Mucosa of descending colon (tissue), 3 donors: ENCODE measurements around the gene PGS1. TPM values are rescaled to one million over a fixed set of nuclear protein-coding genes. Genes with fewer than 3 reads are reported as not detected.

Source experiments
- ATAC-seq: fragments of 200-7000 bp; cut with Tn5 transposase; one replicate; pipeline ENCODE4 v1.9.1; 2020; ENCODE audit warnings: mild to moderate bottlenecking, moderate library complexity
- DNase-seq, 3 donors: peaks; one replicate each; pipeline ENCODE4 v3.0.0-alpha.2; 2020
- H3K36me3 ChIP-seq: fragments of 200-600 bp; one replicate; pipeline ENCODE4 v1.8.0; 2021; ENCODE audit warnings: low read depth, mild to moderate bottlenecking
- H3K4me1 ChIP-seq: fragments of 200-600 bp; one replicate; pipeline ENCODE4 v1.8.0; 2021; ENCODE audit warnings: low read depth, mild to moderate bottlenecking
- H3K4me3 ChIP-seq: fragments of 200-600 bp; one replicate; pipeline ENCODE4 v1.8.0; 2021; ENCODE audit warnings: mild to moderate bottlenecking
- H3K9me3 ChIP-seq: fragments of 200-600 bp; one replicate; pipeline ENCODE4 v1.8.0; 2021; ENCODE audit warnings: mild to moderate bottlenecking
- intact Hi-C, 2 donors: fragments of 100-400 bp; cut with DNase I in 1 of 2; cut with micrococcal nuclease in 1 of 2; formaldehyde crosslinking; loops; one replicate each; pipeline versions ENCODE4 v1.11.0 to v1.11.1; 2022; cut with DNase I, micrococcal nuclease
- total RNA-seq, 3 donors: library from RNA; stranded (reverse); fragmentation: NEBNext Ultra II Directional in 2 of 3; extraction: Animal tissue kit (Norgen Biotek cat#: 25700) in 2 of 3; gene quantifications; one replicate each; pipeline versions ENCODE4 v1.2.1 to v1.2.4, GENCODE V29; 2021 to 2023
- TF ChIP-seq, protein P1 (sequence below): fragments of 200-600 bp; IDR thresholded peaks from one replicate; pipeline ENCODE4 v1.8.0; 2022; ENCODE audit warnings: antibody characterized with exemption, mild to moderate bottlenecking
- donor health status: DM: no; HTN: no; CAD: no; lungs with moderate emphysema.
- donor health status: DM: no; HTN: no; CAD: no.
- donor health status: DM: no; HTN: yes; CAD: no.

Gene PGS1
- total RNA-seq, 3 donors from 2014 or later, result 36.2 to 54.3 (median 48.8) TPM

DNA sequence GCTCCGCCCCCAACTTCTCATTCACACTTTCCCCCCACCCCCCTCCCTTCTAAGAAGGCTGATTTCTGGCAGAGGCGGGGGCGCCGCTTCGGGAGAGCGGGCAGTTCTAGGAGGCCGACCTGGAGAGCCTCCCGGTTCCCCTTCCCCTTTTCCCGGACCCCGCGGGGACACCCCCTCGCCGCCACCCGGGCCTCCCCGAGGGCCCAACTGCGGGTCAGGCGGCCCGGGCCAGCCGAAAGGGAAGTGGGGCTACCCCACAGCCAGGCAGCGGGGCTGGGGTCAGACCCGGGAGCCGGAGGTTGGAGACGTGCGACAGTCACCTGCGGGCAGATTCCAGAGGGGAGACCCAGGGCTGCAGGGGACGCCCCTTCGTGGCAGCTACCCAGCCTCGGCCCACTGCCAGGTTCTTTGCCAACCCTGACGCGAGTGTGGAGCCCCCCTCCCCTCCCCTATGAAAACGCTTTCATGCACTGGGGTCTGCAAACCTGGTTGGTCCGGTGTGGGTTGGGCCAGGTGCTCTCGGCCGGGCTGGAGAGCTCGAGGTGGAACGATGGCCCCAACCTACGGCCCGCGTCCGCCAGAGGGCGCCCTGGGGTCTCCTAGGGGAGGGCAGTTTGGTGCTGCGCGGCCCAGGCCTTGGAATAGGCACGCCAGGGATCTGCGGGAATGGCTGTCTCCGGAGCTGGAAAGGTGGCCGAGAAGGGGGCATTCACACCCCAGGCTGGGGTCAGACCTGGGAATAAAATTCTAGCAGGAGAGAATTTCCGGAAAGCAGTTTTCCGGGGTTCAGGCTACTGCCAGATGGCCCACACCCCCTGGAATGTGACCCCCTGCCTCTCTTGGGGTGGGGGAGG, 17.9 kb upstream of the PGS1 start:
- no peaks in the 10 kb centered on the region for H3K9me3 ChIP-seq
- H3K36me3 ChIP-seq, result no peaks in the 10 kb centered on the region
- TF ChIP-seq, protein P1, sequence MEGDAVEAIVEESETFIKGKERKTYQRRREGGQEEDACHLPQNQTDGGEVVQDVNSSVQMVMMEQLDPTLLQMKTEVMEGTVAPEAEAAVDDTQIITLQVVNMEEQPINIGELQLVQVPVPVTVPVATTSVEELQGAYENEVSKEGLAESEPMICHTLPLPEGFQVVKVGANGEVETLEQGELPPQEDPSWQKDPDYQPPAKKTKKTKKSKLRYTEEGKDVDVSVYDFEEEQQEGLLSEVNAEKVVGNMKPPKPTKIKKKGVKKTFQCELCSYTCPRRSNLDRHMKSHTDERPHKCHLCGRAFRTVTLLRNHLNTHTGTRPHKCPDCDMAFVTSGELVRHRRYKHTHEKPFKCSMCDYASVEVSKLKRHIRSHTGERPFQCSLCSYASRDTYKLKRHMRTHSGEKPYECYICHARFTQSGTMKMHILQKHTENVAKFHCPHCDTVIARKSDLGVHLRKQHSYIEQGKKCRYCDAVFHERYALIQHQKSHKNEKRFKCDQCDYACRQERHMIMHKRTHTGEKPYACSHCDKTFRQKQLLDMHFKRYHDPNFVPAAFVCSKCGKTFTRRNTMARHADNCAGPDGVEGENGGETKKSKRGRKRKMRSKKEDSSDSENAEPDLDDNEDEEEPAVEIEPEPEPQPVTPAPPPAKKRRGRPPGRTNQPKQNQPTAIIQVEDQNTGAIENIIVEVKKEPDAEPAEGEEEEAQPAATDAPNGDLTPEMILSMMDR, result peak; percentile 90
- ATAC-seq (peak; percentile 78), DNase-seq (peak; percentile 96 to 98 (median 98))
- H3K4me1 ChIP-seq, result peaks cover 19% of the 10 kb centered on the region
- intact Hi-C loops, result loop anchor here in 1 of 2 donors (10.0 kb wide), 1 partner anchor 66 kb away; no protein-coding TSS in a partner anchor
- H3K4me3 ChIP-seq, result no peak overlapping the region

DNA sequence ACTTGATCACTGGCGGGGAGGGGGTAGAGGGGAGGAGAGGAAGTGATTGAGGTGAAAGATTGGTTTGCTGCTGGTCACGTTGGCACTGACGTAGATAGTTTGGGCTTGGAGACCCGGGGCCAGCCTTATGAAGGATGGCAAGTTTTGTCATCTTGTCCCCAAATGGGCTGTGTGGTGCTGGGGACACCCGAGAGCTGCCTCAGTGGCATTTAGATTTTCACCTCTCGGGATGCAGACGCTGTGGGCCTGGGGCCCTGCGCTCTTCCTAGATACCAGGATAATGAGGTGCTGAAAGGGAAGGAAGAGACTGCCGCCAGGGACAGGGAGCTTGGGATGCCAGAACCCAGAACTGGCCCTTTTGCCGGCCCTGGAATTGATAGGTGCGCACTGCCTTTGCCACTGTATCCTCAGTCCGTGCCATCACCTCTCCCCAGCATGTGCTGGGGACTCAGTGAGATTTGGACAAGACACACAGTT, 17.2 kb upstream of the PGS1 start:
- no peaks in the 10 kb centered on the region for H3K36me3 ChIP-seq
- no peak overlapping the region for H3K4me3 ChIP-seq
- no peak for DNase-seq
- intact Hi-C loops, result loop anchor here in 1 of 2 donors (10.0 kb wide), 1 partner anchor 66 kb away; no protein-coding TSS in a partner anchor
- H3K4me1 ChIP-seq, result peaks cover 15% of the 10 kb centered on the region
- no peak for ATAC-seq
- TF ChIP-seq, protein P1, result no peak
- H3K9me3 ChIP-seq, result no peaks in the 10 kb centered on the region

DNA sequence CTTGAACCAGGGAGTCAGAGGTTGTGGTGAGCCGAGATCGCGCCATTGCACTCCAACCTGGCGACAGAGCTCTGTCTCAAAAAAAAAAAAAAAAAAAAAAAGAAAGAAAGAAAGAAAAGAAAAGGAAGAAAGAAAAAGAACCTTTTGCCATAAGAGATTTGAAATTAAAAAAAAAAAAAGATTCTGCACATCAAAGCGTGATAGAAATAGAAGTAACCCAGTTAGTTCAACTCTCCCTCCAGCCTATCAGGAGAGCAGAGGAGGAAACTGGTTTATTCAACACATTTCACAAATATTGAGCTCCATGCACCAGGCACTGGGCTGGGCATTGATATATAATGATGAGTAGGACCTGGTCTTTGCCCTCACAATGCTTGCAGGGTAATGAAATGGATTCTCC, 16.2 kb upstream of the PGS1 start:
- peaks cover 10% of the 10 kb centered on the region for H3K4me1 ChIP-seq
- H3K9me3 ChIP-seq, result no peaks in the 10 kb centered on the region
- no peak for ATAC-seq
- H3K4me3 ChIP-seq, result no peak overlapping the region
- DNase-seq, result no peak
- intact Hi-C loops, result loop anchor here in 1 of 2 donors (10.0 kb wide), 1 partner anchor 67 kb away; no protein-coding TSS in a partner anchor
- no peaks in the 10 kb centered on the region for H3K36me3 ChIP-seq
- TF ChIP-seq, protein P1, result no peak

DNA sequence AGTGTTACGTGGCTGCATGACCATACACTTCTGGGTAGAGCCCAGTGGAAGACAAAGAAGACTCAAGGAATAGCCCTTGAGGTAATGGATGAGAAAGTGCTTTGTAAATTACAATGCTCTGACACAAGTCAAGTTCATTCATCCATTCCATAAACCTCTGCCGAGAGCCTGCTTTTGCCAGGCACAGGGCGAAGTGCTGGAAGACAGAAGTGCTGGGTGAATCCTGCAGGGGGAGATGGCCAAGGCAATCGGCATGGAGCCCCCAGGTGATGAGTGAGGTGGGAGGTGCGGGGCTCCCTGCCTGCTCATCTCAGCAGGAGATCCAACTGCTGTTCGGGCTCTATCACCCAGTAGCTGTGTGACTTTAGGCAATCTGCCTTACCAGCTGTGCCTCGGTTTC, 15.8 kb upstream of the PGS1 start:
- H3K4me3 ChIP-seq, result no peak overlapping the region
- TF ChIP-seq, protein P1, result no peak
- ATAC-seq (no peak), DNase-seq (no peak)
- no peaks in the 10 kb centered on the region for H3K9me3 ChIP-seq
- H3K36me3 ChIP-seq, result no peaks in the 10 kb centered on the region
- intact Hi-C loops, result loop anchor here in 1 of 2 donors (10.0 kb wide), 1 partner anchor 68 kb away; no protein-coding TSS in a partner anchor
- H3K4me1 ChIP-seq, result peaks cover 9% of the 10 kb centered on the region

DNA sequence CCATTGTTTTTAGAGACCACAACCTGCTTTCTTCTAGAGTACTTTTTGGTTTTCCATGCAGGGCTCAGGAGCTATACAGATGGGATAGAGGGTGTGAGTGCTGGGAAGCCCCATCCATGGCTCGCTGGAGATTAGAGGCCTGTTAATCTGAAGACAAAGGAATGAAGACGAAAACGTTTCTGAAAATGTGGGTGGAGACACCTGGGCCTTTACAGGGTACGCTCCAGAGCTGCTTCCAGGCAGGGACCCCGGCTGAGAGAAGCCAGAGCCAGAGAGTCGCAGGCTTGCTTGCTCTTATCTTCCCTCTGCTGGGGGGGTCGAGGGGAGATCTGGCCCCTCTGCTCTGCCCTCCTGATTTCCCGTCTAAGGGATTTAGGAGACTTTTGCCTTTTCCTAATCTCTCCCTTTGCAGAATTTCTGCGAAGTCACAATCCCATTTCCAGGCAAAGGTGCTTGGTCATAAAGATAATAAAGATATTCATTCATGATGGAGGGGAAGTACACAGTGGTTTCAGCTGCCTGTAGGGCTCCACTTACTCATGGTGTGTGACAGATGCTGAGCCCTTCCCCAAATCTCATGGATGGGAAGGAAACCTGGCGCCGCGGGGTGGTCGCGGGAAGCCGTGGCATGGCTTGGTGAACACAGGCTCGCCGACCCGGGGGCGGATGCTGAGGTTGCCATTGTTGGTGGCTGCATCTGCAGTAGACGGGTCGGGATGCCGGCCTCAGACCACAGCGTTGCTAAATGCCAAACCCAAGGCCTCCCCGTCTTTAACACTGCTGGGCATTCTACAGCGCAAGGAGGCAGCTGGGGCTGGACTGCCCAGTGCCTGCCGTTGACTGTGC, 13.8 kb upstream of the PGS1 start:
- TF ChIP-seq, protein P1, result no peak
- no peaks in the 10 kb centered on the region for H3K9me3 ChIP-seq
- no peak overlapping the region for H3K4me3 ChIP-seq
- intact Hi-C loops, result loop anchor here in 1 of 2 donors (10.0 kb wide), 1 partner anchor 70 kb away; no protein-coding TSS in a partner anchor
- no peaks in the 10 kb centered on the region for H3K4me1 ChIP-seq
- no peak for DNase-seq
- no peaks in the 10 kb centered on the region for H3K36me3 ChIP-seq
- no peak for ATAC-seq
